ENCODE results near the gene DCPS.

- TF ChIP-seq, protein P1, sequence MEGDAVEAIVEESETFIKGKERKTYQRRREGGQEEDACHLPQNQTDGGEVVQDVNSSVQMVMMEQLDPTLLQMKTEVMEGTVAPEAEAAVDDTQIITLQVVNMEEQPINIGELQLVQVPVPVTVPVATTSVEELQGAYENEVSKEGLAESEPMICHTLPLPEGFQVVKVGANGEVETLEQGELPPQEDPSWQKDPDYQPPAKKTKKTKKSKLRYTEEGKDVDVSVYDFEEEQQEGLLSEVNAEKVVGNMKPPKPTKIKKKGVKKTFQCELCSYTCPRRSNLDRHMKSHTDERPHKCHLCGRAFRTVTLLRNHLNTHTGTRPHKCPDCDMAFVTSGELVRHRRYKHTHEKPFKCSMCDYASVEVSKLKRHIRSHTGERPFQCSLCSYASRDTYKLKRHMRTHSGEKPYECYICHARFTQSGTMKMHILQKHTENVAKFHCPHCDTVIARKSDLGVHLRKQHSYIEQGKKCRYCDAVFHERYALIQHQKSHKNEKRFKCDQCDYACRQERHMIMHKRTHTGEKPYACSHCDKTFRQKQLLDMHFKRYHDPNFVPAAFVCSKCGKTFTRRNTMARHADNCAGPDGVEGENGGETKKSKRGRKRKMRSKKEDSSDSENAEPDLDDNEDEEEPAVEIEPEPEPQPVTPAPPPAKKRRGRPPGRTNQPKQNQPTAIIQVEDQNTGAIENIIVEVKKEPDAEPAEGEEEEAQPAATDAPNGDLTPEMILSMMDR (IDR thresholded peaks at IDR 0.05; ENCODE audit: insufficient read depth, low read depth, low read length) = no peak
- TF ChIP-seq EZH2 (IDR thresholded peaks at IDR 0.05; ENCODE audit: insufficient read depth, low read length) = no peak
Measured at GRCh38 chr11:126378763-126379162, 74.9 kb downstream of the DCPS start.

Measured in astrocyte (in vitro differentiated cells and primary cell).